Measurements from ENCODE around the gene TLR2.

TLR2 gene

DNA sequence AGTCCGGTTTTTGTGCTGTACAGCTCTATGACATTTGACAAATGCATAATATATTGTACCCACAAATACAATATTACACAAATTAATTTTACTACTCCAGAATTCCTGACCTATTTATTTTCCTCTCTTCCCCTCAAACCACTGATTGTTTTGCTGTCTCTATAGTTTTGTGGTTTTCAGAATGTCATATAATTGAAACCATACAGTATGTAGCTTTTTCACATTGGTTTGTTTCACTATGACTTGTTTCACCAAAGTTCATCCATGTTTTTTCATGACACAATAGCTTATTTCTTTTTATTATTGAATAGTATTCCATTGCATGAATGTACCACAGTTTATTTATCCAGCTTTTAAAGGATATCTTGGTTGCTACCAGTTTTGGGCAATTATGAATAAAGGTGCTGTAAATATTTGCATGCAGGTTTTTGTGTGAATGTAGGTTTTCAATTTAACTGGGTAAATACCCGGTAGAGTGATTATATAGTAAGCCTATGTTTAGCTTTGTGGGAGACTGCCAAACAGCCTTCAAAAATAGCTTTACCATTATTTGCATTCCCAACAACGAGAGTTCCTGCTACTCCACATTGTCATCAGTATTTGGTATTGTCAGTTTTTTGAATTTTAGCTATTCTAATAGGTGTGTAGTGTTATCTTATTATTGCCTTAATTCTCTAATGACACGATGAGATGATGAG, 49.8 kb downstream of the TLR2 start:
- DNase-seq: no peak

GRCh38 chr4:153735906-153736461, 51.9 kb downstream of the TLR2 start:
- no peak for DNase-seq

DNA sequence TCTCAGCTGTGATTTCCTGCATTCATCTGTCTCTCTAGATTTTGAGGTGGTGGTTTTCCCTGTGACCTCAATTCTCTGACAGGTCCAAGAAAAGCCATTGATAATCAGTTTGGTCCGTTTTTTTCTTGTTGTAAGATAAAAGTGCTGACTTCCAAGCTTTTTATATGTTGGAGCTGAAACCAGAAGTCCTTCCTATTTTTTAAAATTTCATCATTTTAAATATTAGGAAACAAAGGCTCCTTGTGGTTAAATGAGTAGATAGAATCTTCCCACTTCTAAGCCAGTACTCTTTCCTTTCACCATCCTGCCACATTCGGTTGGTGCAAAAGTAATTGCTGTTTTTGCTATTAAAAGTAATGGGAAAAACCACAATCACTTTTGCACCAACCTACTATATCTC, 57.5 kb downstream of the TLR2 start:
- DNase-seq: no peak

DNA sequence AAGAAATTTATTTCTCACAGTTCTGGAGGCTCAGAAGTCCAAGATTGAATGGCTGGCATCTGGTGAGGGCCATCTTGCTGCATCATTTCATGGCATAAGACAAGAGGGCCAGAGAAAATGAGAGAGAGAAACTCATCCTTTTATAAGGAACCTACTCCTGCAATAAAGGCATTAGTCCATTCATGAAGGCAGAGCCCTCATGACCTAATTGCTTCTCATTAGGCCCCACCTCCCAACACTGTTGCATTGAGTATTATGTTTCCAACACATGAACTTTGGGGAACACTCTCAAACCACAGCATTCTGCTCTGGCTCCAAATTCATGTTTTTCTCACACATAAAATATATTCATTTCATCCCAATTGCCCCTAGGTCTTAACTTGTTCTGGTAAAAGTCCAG, 61.6 kb downstream of the TLR2 start:
- no peak for DNase-seq

GRCh38 chr4:153747406-153747955, 63.4 kb downstream of the TLR2 start:
- DNase-seq: no peak

GRCh38 chr4:153748378-153748777, 64.3 kb downstream of the TLR2 start:
- DNase-seq: no peak

- DNase-seq: no peak
These were observed 66.2 kb downstream of the TLR2 start for GRCh38 chr4:153750197-153750817.

DNA sequence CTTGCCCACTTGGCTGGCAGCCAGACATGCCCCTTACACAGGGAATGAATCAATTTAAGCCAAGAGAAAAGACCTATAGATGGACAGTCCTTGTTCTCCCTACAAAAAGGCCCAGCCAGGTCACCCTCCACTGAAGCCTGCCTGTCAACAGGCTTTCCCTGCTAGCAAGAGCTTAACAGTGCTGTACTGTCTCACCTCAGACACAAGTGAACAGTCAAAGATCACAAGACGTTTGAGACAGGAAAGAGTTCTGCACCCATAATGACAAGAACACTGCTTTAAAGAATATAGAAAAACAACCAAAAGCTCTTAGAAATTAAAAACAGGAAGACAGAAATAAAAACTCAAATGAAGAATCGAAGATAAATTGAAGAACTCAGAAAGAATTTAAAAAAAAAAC, 71.1 kb downstream of the TLR2 start:
- DNase-seq: no peak

All from SIG-M5 (cell line).